ENCODE results near the gene TRIM33.
A peak's percentile ranks its signal among the peaks of the same experiment; 100 is the strongest.
"Not testable (repeated sequence)": the region's sequence is repeated elsewhere in the genome, so short reads cannot be mapped to it uniquely, and the experiment has no call there.

The TRIM33 gene

DNA sequence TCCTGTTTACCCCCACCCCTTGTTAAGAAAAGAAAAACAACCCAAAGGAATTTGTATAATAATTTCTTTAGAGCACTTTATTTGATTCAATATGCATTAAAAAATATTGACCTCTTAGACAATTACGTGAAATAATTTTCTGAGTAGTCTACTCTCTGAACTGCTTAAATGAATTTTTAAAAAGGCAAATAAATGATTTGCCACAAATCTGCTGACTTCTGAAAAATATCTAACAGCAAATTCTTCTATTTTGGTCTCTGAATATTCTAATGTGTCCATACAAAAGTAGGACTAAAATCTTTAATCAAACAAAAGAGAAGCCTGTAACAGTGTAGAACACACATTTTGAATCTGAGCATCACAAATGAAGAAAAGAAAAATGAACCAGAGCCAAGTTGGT is 115.1 kb downstream of the TRIM33 start:
- no peak for DNase-seq

DNA sequence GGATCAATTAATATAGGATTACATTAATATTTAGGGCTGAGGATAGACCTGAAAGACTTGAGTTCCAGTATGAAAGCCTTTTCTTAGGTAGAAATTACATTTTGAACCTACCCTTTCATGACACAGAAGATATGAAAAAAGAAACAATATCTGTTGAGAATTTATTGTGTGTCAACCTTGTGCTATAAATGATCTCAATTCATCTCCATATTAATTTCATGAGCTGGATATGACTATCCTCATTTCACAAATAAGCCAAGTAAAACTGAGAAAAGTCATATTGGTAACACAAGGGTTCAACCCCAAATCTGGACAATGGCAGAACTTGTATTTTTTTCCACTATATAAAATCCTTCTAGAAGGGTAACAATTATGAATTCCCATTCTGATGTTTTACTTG is 120.0 kb downstream of the TRIM33 start:
- DNase-seq: no peak

DNA sequence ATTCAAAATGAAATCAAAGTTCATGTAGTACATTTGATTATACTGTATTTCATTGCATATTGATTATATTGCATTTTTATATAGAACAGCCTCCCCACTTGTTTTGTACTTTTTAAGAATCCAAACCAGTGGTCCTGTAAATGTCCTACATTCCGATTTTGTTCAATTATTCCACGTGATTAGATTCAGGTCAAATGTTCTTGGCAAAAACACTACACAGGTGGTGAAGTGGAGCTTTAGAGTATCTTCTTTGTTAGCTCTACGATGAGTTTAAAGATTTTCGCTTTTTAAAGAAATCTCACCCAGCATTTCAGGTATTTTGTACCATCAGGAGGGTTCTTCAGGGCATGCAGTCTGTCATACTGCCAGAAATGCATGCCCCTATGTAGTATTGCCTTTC is 120.6 kb downstream of the TRIM33 start:
- no peak for DNase-seq

DNA sequence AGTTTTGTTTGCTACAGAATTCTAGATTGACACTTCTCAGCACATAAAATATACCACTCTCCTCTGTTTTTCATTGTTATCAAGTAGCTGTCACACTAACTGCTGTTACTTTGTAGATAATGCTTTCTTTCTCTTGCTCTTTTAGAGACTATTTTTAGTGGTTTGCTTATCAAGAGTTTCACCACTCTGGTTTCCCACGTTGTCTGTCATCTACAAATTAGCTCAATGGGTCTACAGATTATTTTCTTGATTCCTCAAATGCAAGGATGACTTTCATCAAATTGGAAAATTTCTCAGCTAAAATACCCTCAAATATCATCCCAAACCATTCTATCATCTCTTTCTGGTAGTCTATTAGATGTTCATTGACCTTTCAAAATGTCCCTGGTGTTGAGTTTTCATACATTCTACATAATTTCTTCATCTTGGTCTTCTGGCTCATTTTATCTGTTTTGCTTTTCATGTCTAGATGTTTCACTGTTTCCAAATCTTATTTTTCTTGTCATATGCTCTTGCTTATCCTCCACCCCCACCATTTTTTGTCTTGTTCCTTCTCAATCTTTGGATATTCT is 122.5 kb downstream of the TRIM33 start:
- DNase-seq: no peak

DNA sequence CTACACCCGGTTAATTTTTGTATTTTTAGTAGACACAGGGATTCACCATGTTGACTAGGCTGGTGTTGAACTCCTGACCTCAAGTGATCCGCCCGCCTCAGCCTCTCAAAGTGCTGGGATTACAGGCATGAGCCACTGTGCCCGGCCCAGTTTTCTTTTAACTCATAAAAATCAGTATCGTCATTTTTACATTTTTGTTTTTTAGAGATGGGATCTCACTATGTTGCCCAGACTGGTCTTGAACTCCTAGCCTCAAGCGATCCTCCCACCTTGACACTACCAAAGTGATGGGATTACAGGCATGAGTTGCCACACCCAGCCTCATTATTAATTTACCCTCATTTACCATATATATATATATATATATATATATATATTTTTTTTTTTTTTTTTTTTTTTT is 123.4 kb downstream of the TRIM33 start:
- not testable (repeated sequence) for DNase-seq

DNA sequence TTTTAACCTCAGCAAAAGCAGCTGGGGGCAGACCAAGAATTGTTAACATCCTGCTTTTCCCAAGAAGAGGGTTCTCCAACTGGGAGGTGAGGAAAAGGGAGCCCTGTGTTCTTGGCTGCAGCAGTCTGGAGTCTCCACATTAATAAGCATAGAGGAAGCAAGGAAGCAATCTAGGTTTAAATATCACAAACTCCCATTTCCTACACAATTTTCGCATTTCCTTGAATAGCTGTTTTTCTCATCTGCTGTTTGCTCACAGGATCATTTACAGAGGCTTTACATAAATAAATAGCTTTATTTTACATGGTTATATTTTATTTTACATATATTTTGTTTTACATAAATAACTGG is 124.0 kb downstream of the TRIM33 start:
- no peak for DNase-seq

DNA sequence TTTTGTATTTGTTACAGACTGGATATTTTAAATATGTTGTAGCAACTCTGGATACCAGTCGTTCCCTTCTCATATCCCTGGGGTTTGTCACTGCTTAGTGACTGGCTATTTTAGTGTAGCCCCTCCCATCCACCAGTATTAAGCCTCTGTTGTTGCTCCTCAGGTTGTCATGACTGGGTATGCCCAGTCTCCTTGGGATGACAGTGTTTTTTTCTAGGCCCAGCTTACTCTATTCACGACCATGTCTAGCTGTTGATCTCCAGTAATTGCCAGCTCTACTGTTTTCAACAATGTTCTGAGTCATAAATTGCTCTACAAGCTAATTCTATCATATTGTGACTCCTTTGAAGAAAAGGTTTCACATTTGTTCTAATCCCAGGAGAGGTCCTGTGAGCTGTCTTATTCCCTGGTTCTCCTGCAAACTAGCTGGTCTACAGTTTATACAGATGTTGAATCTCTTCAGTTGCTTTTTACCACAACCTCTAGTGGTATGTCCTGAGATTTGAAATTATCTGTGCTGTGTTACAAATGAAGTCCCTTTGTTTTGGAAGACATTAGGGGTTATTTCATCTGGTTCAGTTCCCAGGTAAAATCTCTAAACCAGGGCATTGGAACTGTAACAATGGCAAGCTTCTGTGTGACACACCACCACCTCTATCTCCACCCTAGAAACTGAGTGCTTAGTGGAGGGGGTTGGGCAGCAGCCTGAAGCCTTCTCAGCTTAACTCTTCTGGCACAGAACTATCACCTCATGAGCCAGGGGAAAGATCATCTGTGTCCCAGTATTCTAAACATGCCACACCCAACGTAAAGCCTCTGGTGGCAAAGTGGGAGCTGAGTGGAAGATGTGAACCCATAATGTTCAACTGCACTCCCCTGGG is 124.6 kb downstream of the TRIM33 start:
- no peak for DNase-seq

DNA sequence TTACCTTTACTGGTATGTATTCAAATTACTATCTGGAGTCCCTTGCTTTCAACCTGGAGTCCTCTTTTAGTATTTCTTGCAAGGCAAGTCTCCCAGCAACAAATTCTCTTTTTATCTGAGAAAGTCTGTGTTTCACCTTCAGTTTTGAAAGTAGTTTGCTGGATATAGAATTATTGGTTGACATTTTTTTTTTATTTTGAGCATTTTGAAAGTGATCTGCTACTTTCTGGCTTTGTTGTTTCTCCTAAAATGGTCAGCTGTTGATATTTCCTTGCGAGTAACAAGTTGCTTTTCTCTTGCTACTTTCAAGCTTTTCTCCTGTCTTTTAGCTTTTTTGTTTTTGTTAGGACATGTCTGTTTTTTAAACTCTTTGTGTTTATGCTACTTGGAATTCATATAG is 126.1 kb downstream of the TRIM33 start:
- DNase-seq: no peak

DNA sequence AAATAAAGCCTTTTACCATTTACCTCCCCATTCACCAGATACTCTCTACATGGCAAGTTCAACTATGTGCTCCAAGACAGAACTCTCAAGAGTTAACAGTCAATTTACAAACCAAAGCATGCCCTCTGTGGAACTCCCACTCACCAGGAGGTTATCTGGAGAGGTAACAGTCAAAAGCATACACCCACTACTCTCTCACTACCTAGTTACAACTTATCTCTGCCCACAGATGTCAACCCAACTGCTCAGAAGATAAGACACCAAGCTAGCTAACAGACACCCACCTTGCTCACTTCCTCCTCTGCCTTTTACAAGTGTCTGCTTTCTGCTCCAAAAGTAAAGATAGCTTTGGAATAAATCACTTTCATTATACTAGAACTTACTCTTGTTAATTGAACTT is 131.0 kb downstream of the TRIM33 start:
- no peak for DNase-seq

DNA sequence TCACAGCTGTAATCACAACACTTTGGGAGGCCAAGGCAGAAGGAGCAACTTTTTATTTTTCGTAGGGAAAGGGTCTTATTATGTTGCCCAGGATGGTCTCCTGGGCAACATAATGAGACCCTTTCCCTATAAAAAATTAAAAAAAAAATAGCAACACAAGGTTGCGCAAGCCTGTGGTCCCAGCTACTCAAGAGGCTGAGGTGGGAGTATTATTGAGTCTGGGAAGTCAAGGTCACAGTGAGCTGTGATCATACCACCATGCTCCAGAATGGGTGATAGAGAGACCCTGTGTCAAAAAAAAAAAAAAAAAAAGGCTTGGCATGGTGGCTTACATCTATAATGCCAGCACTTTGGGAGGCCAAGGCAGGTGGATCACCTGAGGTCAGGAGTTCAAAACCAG is 131.6 kb downstream of the TRIM33 start:
- DNase-seq: no peak

DNA sequence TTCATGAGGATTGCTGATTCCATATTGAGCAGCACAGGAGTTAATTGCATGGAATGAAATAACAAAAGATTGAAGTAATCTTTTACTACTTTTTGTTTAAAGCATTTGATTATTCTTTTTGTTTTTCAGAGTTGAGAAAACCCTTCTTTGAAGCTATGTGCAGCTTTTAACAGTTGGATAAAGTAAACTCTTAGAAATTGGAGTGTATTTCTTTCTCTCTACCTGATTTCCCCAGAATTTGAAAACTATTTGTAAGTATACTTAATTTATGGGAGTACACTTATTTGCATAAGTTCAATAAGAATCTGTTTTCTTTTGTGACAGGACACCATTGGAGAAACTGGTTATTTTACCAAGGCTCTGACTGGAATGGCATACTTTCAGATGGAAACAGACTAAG is 133.6 kb downstream of the TRIM33 start:
- no peak for DNase-seq

DNA sequence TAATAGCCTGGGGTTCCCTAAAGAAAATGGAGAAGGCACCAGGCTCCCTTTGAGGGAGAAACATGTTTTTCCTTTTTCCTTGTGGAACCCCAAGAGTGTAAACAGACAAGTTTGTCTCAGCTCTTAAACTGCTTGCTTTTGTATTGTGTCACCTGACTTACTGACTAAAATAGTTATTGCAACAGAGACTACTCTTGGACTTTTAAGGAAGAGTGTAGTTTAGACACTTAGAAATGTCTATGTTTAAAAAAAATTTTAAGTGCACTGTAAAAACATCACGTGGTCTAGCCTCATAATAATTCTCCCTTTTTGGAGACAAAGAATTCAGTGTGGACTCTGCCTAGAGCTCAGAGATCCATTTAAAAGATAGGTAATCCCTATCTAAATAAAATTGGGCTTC is 141.1 kb downstream of the TRIM33 start:
- DNase-seq: no peak

DNA sequence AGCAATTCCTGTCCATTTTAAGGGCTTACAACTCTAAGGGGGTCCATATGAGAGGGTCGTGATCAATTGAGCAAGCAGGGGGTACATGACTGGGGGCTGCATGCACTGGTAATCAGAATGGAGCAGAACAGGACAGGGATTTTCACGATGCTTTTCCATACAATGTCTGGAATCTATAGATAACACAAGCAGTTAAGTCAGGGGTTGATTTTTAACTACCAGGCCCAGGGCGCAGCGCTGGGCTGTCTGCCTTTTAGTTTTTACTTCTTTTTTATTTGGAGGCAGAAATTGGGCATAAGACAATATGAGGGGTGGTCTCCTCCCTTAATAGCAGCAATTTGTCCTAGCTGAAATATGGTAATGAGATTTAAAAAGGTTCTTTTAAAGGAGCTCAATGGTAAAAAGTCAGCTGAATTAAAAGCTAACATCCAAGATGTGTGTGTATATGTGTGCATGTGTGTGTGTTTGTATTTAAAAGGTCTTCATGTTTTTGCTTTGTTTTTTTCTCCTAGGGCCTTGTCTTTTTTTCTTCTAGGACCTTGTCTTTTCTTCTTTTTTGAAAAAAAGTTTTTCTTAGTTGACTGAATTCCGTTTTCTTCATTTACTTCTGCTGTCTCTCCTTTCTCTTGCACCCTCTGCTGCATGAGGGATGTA is 141.6 kb downstream of the TRIM33 start:
- not testable (repeated sequence) for DNase-seq

DNA sequence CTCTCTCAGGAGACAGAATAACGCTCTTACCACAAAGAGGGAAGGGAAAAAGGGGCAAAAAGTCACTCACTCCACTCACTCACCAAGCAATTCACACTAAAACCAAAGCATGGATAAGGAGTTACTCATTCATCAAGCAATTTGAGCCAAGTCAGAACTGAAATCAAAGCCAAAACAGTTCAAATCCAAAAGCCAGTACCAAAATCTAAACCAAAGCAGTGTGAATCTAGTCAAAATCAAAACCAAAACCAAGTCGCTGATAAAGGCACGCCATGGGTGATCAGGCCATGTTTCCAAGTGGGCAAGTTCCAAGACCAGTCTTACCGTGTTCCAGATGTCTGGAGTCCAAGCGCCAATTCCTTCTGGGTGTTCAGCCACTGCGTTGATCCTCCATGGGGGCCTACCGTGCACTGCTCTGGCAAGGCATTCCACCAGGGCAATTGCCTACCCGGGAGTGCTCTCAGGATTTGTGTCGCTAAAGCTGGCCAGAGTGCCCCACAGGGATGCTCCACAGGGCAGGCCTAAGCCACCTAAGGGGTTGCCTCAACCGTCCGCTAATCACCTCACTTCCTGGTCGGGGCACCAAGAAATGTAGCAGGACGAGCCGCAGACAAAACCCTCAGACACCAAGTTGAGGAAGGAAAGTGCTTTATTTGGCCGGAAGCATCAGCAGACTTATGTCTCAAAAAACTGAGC is 142.3 kb downstream of the TRIM33 start:
- DNase-seq: no peak

DNA sequence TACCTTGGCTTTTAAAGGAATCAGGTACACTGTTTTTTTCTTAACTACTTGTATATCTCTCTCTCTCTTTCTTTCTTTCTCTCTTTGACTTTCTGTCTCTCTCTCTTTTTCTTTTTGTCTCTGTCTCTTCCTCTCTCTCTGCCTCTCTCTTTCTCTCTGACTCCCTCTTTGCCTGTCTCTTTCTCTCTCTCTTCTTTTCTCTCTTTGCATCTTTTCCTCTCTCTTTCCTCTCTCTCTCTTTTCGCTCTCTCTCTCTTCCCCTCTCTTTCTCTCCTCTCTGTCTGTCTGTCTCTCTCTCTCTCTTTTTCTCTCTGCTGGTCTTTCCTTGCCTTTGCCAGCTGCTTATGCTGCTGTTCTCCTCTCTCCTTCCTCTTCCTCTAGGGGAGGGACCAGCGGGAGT is 143.2 kb downstream of the TRIM33 start:
- DNase-seq: no peak

DNA sequence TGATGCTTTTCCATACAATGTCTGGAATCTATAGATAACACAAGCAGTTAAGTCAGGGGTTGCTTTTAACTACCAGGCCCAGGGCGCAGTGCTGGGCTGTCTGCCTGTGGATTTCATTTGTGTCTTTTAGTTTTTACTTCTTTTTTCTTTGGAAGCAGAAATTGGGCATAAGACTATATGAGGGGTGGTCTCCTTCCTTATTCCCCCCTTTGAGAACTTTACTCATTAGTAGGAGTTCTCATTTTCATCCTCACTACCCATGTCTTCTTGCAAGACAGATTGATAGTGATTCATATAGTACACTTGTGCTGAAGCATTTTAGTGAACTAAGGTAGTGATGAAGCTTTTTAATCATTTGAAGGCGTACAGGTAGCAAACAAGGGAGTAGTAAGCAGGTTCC is 147.8 kb downstream of the TRIM33 start:
- DNase-seq: not testable (repeated sequence)

DNA sequence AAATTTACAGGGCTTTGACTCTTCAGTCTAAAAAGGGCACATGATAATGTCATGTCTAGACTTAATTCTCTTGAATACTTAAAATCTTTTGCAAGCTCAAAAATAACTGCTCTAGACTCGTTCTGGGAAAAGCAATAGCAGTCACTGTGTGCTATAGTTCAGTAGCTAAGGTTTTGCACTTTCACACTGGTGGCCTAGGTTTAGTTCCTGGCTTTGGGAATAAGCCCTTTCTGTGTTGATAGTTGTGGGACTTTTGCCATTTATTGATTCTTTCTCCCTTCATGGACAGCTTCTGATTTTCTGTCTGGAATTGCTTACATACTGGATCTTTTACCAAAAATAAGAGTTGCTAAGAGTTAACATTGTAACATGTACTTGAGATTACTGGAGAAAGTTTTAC is 151.2 kb downstream of the TRIM33 start:
- no peak for DNase-seq

DNA sequence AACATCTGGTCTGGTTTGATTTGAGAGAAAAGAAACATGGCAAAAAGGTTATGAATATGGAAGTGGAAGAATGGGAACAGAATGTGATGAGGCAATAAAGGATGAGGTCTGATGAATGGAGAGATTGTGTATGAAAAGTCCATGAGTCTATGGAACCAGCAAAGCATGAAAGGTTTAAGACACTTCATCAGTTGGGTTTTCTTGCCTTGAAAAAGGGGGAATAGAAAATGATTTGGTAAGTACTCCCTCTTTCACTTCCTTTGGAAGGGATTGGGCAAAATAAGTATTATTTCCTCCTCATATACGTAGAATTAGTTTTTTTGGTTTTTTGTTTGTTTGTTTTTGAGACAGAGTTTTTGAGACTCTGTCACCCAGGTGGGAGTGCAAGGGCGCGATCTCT is 155.8 kb downstream of the TRIM33 start:
- no peak for DNase-seq

DNA sequence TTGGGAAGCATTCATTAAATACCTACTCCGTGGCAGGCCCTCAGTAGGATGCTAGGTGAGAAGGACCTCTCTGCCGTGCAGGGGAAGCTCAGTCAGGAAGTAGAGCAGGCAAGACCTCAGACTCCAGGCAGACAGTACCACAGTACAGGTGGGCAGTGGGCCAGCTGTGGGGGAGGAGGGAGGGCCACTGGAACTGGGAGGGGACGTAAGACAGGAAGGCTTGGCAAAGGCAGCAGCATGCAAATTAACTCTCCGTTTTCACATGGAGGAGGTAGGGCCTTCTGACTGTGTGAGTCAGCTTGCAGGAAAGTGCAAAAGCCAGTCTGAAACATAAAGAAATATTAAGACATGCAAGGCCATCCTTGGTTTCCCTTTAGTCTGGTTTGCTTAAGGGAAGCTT is 157.7 kb downstream of the TRIM33 start:
- peak; percentile 73 to 77 for DNase-seq

DNA sequence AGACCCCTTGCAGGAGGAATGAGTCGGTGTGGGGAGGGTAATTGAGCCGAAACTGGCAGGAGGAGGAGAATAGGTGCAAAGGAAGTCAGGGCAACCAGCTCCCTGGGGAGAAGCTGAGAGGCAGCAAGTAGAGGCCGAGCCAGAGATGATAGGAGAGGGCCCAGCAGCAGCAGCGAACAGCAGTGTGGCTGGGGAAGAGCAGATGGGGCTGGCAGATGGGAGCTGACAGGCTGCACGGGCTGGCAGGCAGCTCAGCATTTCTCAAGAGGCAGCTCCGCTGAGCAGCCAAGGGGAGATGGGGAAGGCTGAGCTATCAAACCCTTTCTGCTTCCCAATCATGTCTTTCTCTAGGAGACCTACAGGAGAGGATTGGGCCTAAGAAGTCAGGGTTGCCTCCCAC is 158.2 kb downstream of the TRIM33 start:
- no peak for DNase-seq

DNA sequence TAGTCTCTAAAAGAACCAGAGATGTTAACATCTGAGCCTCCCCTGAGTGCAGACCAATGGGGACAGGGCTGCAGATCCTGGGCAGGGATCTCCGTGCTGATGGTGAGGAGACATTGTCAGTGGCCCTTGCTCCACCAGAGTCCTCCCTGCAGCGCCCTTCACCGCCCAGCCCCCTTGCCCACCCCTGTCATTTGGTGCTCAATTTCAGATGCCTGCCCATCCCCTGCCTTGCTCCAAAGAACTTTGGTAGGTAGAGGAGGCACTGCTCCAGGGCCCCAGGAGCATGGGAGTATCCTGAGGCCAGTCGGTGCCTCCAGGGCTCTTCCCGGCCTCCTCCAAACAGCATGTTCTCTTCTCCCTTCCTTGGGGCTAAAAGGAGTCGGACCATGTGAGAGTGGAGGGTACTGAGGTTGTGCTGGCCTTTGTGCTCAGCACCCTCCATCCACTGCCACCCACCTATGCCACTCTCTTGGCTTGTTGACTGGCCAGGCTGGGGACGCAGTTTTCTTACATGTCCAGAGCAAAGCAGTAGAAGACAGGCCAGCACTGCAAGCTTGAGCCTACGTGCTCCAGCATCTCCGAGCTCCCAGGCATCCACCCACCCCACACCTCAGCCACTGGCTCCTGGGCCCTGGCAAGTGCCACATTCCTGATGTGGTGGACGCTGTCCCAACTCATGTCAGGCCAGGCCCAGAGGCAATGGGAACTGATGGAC is 160.1 kb downstream of the TRIM33 start:
- DNase-seq: no peak

DNA sequence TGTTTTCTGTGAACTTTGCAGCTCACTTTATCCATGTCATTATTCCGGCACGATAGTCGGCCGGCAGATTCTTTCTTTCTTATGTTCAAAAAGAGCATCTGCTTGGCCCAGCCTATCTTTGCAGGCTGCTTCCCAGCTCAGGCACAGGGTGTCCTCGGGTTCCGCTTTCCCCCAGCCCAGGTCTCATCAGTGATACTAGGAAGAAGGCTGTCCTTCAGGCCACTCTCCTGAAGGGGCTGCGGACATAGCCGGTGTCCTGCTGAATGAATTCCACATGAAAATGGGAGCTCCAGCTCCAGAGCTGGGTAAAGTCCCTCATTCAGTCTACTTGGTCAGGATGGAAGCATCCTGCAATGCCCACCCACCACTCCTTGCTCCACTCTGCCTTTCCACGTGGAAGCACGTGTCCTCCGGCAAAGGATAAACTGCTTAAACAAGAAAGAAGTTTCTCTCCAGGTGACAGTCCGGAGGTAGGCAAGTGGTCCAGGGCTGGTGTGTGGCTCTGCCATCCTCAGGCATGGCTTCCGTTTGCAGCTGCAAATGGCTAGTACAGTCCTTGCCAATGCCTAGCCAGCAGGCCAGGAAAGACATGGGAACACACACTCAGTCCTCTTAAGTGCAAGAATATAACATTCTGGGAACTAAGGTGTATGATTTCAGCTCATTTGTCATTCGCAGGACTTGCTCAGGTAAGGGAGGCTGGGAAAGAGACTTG is 161.0 kb downstream of the TRIM33 start:
- DNase-seq: no peak
